Measurements from ENCODE around the gene METTL1.
A peak's percentile ranks its signal among the peaks of the same experiment; 100 is the strongest.

The METTL1 gene

GRCh38 chr12:57736741-57737466, 35.0 kb downstream of the METTL1 start:
- no peak for DNase-seq (ENCODE audit: low spot score)

DNA sequence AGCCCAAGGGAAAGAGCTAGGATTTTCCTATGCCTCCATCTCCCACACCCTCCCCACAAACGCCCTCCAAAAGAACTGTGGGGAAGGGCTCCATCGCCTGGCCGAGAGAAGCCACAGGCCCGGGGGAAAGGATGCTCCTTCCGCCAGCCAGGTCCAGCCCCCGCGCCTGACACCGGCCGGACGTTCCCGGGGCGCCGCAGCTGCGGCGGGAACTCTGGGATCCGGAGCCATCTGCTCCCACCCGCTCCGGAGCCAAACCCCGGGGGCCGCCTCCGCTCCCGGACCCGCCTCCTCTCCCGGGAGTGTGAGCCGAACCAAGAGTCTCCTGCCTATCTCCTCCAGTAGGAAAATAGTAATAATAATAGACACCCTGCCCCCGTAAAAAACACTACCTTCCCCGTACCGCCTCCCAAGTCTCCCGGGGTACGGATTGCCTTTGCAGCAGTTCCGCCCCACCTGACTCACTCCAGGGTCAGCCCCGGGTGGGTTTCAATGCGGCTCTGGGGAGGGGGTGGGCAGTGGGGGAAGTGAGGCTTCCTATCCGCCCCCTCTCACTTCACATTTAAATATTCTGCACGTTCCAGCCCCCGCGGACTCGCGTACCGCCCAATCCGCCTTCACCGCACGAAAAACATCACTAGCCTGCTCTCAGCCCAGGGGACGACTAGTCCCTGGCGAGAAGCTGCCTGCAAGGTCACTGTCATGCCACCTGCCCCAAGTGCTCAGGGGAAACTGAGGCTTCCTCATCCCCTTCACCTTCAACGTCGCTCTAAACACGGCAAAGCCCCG, 35.8 kb downstream of the METTL1 start:
- peak; percentile 57 for DNase-seq (ENCODE audit: low spot score)

- no peak for DNase-seq (ENCODE audit: low spot score)
These were observed 36.6 kb downstream of the METTL1 start for GRCh38 chr12:57735198-57735855.

DNA sequence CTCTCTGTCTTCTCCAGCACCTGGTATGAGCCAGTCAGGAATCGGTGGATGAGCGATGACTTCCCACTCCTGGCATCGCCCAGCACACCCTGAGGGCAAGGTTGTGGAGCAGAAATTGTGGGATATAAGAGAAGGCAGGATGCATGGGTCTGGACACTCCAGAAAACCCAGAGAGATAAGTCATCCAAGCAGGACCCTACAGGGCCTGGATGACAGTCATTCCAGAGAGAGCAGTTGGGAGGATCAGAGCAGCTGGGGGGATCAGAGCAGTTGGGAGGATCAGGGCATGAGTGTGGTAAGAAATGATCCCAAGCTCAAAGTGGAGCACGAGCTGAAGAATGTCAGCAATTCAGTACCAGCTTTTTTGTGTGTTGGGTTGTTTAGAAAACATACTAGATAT, 37.3 kb downstream of the METTL1 start:
- no peak for DNase-seq (ENCODE audit: low spot score)

GRCh38 chr12:57733928-57734327, 38.0 kb downstream of the METTL1 start:
- no peak for DNase-seq (ENCODE audit: low spot score)

- no peak for DNase-seq (ENCODE audit: low spot score)
These were observed 38.9 kb downstream of the METTL1 start for GRCh38 chr12:57732726-57733593.

DNA sequence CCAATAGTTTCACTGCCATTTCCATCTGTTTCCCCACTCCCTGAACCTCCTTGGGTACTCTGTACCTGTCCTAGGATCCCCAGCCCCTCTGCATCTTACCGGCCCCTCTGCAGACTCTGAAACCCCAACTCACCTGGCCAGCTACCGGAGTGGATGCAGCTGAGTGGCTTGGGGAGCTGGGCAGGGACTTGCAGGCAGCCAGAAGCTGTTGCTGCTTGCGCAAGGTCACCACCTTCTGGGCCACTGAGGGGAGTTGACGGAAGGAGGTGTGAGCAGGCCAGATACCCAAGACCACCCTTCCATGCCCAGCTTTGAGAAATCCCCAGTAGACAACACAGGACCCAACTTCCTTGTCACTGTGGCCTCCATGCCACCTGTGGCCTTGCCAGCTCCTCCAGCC, 39.6 kb downstream of the METTL1 start:
- DNase-seq (ENCODE audit: low spot score): no peak

GRCh38 chr12:57731411-57732080, 40.4 kb downstream of the METTL1 start:
- DNase-seq (ENCODE audit: low spot score): no peak

DNA sequence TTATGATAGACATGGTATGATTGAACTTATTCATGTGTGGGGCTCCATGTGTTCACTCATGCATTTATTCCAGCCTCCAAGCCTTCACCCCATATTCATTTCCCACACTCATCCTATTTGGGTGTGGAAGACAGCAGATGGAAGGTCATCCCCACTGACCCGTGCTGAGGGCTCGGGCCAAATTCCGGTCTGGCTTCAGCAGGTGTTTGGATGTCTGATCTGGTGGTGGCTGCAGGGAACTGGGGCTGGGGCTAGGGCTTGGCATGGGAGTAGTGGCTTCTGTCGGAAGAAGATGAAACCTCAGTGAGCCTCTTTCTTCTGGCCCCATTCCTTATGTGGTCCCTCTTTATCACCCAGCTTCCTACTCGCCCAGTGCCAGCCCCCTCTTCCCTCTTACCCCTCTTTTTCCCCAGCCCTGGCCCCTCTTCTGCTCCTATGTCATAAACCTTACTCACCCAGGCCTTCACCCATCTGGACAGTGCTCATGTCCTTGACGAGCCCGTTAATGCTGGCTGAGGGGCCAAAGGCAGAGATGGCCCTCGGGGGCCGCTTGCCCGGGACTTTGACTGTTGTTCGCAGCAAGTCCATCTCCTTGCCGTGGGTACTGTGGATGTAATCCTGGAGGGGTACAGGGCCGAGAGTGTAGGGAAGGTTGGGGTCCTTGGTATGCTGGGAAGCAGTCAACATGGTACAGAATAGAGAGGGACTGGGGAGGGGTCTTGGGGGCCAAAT, 41.4 kb downstream of the METTL1 start:
- DNase-seq (ENCODE audit: low spot score): no peak

DNA sequence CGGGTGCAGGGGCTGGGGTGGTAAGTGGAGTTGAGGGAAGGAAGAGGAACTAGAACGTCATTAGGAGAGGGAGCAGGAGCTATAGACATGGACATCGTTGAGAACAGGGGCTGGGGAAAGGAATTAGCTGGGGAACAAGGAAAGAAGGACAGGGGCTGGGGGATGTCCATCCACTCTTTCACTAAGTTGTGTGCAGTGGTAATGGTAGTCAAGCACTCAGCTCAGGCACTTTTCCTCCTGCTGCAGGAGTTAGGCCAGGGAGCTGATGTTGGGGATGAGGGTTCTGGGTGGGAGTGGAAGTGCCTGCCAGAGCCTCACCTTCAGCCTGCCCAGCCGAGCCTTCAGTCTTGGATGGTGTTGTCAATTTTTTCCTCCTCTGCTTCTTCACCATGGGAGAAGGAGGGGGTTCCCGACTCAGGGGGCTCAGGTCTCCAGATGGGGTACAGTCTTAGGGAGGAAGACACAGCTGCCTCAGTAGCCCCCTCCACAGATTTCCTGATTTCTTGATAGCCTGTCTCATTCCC, 42.5 kb downstream of the METTL1 start:
- DNase-seq (ENCODE audit: low spot score): no peak

GRCh38 chr12:57727758-57728395, 44.0 kb downstream of the METTL1 start:
- no peak for DNase-seq (ENCODE audit: low spot score)

DNA sequence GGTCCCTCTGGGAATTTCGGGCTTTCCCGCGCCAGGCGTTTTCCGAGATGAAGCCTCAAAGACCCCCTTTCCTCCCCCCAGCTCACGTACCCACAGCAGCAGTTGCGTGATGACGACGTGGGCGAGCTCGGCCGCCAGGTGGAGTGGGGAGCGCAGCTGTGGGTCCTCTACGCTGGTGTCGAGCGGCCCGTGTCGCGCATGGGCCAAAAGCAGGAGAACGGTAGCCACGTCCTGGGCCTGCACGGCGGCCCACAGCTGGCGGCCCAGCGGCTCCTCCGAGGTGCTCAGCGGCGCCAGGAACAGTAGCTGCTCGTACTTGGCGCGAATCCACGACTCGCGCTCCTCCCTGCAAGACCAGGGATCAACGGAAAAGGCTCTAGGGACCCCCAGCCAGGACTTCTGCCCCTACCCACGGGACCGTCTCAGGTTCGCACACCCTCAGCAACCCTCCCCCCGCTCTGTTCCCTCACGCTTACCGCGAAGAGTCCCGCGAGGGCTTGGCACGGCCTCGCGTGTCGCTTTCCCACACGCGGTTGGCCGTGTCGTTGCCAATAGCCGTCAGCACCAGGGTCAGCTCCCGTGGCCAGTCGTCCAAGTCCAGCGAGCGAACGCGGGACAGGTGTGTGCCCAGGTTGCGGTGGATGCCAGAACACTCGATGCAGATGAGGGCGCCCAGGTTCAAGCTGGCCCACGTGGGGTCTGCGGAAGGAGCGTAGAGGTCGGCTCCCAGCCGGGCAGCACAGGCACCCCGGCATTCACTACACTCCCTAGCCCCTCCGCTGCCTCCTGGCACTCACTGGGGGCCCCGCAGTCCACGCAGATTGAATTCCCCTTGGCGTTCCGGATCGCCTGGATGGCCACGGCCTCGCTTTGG, 44.8 kb downstream of the METTL1 start:
- DNase-seq (ENCODE audit: low spot score): no peak

GRCh38 chr12:57726151-57726883, 45.6 kb downstream of the METTL1 start:
- peak; percentile 96 for DNase-seq (ENCODE audit: low spot score)

- no peak for DNase-seq (ENCODE audit: low spot score)
These were observed 46.1 kb downstream of the METTL1 start for GRCh38 chr12:57725851-57726150.

DNA sequence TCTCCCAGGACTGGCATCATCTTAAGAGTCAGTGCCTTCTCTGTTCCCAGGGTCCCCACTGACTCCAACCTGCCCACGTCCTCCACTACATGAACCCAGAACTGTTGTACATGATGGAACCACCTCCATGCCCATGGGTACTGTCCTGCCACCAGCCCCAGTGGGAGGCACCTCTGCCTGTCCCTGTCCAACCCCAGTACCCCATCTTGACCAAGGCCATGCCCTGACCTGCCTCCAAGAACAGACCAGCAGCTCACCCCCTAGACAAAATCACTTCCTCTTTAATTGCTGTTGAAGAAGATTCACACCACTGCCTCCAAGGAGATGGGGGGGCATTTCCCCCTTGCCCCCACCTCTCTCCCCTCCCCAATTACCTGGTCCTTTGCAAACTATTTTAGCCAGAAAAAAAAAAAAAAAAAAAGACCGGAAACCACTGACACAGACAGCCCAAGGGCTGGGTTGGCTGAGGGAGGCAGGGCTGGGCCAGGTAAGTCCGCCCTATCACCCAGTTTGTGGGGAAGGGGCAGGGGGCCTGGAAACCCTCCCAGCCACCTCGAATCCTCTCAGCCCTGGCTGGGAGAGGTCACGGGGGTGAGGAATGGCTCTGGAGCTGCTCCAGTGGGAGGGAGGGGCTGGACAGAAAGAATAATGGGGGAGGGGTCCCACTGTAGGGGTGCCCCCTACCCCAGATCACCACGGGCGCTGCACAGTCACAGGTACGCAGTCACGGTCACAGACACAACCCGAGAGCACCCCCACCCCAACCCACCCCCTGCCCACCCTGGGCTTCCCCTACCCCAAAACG, 46.8 kb downstream of the METTL1 start:
- DNase-seq (ENCODE audit: low spot score): peak; percentile 5

- DNase-seq (ENCODE audit: low spot score): peak; percentile 4
These were observed 47.6 kb downstream of the METTL1 start for GRCh38 chr12:57724003-57724935.

- no peak for DNase-seq (ENCODE audit: low spot score)
These were observed 48.3 kb downstream of the METTL1 start for GRCh38 chr12:57723630-57723962.

Data from AG20443 (cell line).